Effector memory CD8-positive, alpha-beta T cell (primary cell): ENCODE measurements around the gene FRMD8.
A peak's percentile ranks its signal among the peaks of the same experiment; 100 is the strongest.

Source experiments
- ATAC-seq: fragments of 150-1000 bp; cut with Tn5 transposase; replicated peaks from 2 replicates; pipeline ENCODE4 v1.10.0; 2021; ENCODE audit warnings: mild to moderate bottlenecking, moderate library complexity
- DNase-seq, 3 experiments: peaks; one replicate each; pipeline ENCODE4 v3.0.0; 2021
- H3K27ac Mint-ChIP-seq, 2 donors: one replicate each; pipeline ENCODE4 v1.8.0; 2022; ENCODE audit warnings: mild to moderate bottlenecking in 2 of 2, mixed read lengths in 2 of 2, moderate library complexity in 2 of 2
- H3K27me3 Mint-ChIP-seq, 2 donors: one replicate each; pipeline ENCODE4 v1.8.0; 2022; ENCODE audit warnings: mixed read lengths in 2 of 2
- H3K36me3 Mint-ChIP-seq: one replicate; pipeline ENCODE4 v1.8.0; 2022; ENCODE audit warnings: mild to moderate bottlenecking, moderate library complexity, mixed read lengths; ENCODE audit not compliant: insufficient read depth
- H3K4me1 Mint-ChIP-seq, 2 donors: one replicate each; pipeline ENCODE4 v1.8.0; 2022; ENCODE audit warnings: low read depth in 2 of 2, mixed read lengths in 2 of 2
- H3K4me3 Mint-ChIP-seq, 2 donors: one replicate each; pipeline ENCODE4 v1.8.0; 2022; ENCODE audit warnings: mild to moderate bottlenecking in 2 of 2, mixed read lengths in 2 of 2, moderate library complexity in 2 of 2
- H3K9me3 Mint-ChIP-seq, 2 donors: one replicate each; pipeline ENCODE4 v1.8.0; 2022; ENCODE audit warnings: mixed read lengths in 2 of 2

The FRMD8 gene

DNA sequence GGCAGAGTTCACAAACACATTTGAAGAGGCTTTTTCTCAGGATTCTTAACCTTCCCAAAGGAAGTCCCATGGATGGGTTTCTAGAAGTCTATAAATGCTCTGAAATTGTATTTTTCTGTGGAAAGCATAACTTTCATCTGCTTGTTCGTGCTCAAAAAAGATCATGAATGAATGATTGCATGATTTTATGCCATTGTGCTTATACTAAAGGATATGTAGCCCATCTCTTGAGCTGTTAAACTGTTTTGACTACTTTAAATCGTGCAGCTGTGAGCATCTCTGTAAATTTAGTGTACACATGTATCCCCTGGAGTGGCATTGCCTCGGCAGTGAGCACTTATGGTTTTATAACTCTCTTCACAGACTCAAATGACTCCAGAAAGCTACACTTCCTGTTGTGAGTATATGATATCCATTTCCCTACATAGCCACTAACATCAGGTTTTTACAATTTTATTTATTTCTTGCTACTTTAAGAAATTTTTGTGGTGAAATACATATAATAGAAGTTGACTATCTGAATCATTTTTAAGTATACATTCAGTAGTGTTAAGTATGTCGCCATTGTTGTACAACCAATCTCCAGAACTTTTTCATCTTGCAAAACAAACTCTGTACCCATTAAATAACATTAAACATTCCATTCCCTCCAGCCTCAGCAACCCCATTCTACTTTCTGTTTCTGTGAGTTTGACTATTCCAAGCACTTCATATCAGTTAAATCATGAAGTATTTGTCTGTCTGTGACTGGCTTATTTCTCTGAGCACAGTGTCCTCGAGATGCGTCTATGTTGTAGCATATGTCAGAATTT, 44.2 kb downstream of the FRMD8 start:
- H3K27me3 Mint-ChIP-seq, result no peaks in the 10 kb centered on the region
- peaks cover 93% of the 10 kb centered on the region for H3K36me3 Mint-ChIP-seq
- ATAC-seq, result peak; percentile 6
- peak overlapping the region; percentile 100 for H3K4me3 Mint-ChIP-seq
- peaks cover 74 to 91% of the 10 kb centered on the region in 2 donors for H3K4me1 Mint-ChIP-seq
- no peaks in the 10 kb centered on the region for H3K9me3 Mint-ChIP-seq
- no peak for DNase-seq
- peak overlapping the region; percentile 94 to 99 for H3K27ac Mint-ChIP-seq

DNA sequence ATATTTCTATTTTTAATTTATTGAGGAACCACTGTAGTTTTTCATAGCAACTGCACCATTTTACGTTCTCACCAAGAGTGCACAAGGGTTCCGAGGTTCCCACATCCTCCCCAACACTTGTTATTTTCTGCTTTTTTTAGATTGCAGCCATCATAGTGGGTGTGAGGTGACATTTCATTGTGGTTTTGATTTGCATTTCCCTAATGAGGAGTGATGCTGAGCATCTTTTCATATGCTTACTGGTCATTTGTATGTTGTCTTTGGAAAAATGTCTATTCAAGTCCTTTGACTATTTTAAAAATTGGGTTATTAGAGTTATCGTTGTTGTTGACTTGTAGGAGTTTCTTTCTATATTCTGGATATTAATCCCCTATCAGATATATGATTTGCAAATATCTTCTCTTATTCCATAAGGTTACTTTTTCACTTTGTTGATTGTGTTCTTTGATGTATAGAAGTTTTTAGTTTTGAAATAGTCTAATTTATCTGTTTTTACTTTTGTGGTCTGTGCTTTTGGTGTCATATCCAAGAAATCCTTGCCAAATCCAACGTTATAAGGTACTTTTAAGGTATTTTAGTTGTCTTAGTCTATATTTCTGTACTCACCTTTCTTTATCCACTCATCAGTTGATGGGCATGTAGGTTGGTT, 45.1 kb downstream of the FRMD8 start:
- peak; percentile 73 for ATAC-seq
- H3K9me3 Mint-ChIP-seq, result no peaks in the 10 kb centered on the region

GRCh38 chr11:65432100-65432650, 45.7 kb downstream of the FRMD8 start:
- Mint-ChIP-seq H3K36me3 (peaks cover 91% of the 10 kb centered on the region), H3K27ac (peak overlapping the region; percentile 94 to 99), H3K4me1 (peaks cover 71 to 86% of the 10 kb centered on the region in 2 donors), H3K9me3 (no peaks in the 10 kb centered on the region), H3K4me3 (peak overlapping the region; percentile 100), H3K27me3 (no peaks in the 10 kb centered on the region)
- DNase-seq (no peak), ATAC-seq (no peak)

More for the DNA sequence above, 45.1 kb downstream of the FRMD8 start:
- peak; percentile 43 to 49 (median 47) for DNase-seq
- Mint-ChIP-seq H3K27ac (peak overlapping the region; percentile 94 to 99), H3K4me3 (peak overlapping the region; percentile 100), H3K27me3 (no peaks in the 10 kb centered on the region), H3K4me1 (peaks cover 74 to 91% of the 10 kb centered on the region in 2 donors), H3K36me3 (peaks cover 93% of the 10 kb centered on the region)

DNA sequence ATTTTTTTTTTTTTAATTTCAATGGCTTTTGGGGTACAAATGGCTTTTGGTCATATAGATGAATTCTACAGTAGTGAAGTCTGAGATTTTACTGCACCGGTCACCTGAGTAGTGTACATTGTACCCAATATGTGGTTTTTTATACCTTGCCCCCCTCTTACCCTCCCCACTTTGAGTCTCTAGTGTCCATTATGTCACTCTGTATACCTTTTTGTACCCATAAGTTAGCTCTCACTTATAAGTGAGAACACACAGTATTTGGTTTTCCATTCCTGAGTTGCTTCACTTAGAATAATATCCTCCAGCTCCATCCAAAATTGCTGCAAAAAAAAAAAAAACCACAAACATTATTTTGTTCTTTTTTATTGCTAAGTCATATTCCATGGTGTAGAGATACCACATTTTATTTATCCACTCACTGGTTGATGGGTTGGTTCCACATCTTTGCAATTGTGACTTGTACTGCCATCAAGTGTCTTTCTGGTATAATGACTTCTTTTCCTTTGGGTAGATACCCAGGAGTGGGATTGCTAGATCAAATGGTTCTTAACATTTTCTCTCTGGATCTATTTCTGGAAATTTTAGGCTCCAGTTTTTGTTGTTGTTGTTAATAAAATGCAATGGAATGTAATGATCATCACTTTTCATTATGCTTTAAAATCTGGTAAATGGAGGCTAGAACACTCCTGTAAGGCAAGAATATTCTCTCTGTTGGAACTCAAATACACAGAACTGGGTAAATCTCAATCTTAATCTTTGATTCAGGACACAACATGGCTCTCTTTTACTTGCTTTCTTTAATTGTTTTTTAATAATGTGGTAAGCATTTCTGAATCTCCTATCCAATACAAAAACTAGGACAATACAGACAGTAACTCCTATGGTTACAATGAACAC, 46.5 kb downstream of the FRMD8 start:
- Mint-ChIP-seq H3K36me3 (peaks cover 90% of the 10 kb centered on the region), H3K27ac (peak overlapping the region; percentile 94 to 99), H3K27me3 (no peaks in the 10 kb centered on the region), H3K9me3 (no peaks in the 10 kb centered on the region), H3K4me1 (peaks cover 68 to 86% of the 10 kb centered on the region in 2 donors), H3K4me3 (peak overlapping the region; percentile 14 to 100)
- DNase-seq (no peak), ATAC-seq (peak; percentile 13)

- no peaks in the 10 kb centered on the region for H3K27me3 Mint-ChIP-seq
- peaks cover 66 to 84% of the 10 kb centered on the region in 2 donors for H3K4me1 Mint-ChIP-seq
- DNase-seq (no peak), ATAC-seq (no peak)
- H3K36me3 Mint-ChIP-seq, result peaks cover 90% of the 10 kb centered on the region
- H3K9me3 Mint-ChIP-seq, result no peaks in the 10 kb centered on the region
- no peak overlapping the region for H3K4me3 Mint-ChIP-seq
- H3K27ac Mint-ChIP-seq, result peak overlapping the region in 1 of 2 donors; percentile 94
These were observed 47.2 kb downstream of the FRMD8 start for GRCh38 chr11:65433657-65434056.

DNA sequence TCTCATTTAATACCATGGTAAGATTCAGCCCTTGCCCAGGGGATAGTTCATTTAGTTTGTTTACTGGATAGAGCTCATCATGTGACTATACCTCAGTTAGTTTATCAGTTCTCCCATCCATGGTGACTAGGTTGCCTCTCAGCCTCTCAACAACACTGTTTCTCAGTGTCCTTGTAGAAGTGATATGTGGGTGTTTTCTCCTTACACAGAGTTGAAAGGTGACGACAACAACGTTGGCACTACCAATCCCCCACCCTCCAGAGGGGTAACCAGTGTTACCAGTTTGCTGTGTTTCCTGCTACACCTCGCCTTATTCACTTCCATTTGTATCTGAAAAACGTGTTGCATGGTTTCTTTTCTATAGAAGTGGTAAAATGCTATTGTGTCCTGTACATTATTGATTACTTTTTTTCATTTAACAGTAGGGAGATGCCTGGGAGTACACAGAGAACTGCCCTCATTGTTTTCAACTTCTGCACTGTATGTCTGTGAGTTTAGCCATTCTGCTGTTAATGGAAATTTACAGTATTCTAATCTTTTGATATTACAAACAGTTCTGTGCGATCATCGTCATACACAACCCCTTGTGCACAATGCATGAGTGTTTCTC, 47.7 kb downstream of the FRMD8 start:
- DNase-seq (no peak), ATAC-seq (no peak)
- peaks cover 89% of the 10 kb centered on the region for H3K36me3 Mint-ChIP-seq
- peaks cover 66 to 85% of the 10 kb centered on the region in 2 donors for H3K4me1 Mint-ChIP-seq
- no peaks in the 10 kb centered on the region for H3K27me3 Mint-ChIP-seq
- no peak overlapping the region for H3K27ac Mint-ChIP-seq
- H3K9me3 Mint-ChIP-seq, result no peaks in the 10 kb centered on the region
- no peak overlapping the region for H3K4me3 Mint-ChIP-seq

DNA sequence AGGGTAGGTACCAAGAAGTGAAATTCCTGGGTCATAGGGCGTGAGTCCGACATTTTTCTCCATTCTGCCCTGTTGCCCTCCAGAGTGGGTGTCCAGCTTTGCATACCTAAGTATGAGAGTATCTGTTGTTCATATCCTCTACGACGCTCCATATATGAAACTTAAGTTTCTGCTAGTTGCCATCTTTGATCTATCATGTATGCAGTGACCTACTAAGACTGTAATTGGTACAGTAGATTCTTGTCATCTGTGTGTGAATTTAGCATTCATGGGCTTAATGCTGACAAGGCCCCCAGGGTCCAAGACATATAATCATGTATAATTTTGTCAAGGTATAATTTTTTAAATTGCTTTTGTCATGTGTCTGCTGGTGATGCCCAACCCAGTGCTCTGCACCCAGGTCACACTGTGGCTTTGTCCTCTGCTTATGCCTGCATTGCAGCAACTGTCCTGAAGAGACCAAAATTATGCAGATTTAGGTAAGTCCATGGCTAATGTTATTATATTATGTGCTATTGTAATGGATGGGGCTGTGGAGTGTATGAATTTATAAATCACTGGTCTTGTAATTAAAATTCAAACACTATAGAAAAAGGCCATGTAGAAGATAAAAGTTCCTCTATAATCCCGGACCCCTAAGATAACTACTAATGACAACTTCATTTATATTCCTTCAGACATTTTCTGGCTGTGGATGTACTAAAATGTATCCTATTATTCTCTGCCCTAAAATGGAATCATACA, 48.4 kb downstream of the FRMD8 start:
- Mint-ChIP-seq H3K27ac (peak overlapping the region; percentile 41 to 60), H3K4me1 (peaks cover 66 to 84% of the 10 kb centered on the region in 2 donors), H3K9me3 (no peaks in the 10 kb centered on the region), H3K36me3 (peaks cover 89% of the 10 kb centered on the region), H3K4me3 (no peak overlapping the region), H3K27me3 (no peaks in the 10 kb centered on the region)
- ATAC-seq (no peak), DNase-seq (no peak)

- ATAC-seq, result no peak
- Mint-ChIP-seq H3K27ac (peak overlapping the region; percentile 41 to 60), H3K36me3 (peaks cover 88% of the 10 kb centered on the region), H3K27me3 (no peaks in the 10 kb centered on the region), H3K9me3 (no peaks in the 10 kb centered on the region), H3K4me1 (peaks cover 63 to 82% of the 10 kb centered on the region in 2 donors), H3K4me3 (no peak overlapping the region)
- DNase-seq, result no peak
These were observed 49.0 kb downstream of the FRMD8 start for GRCh38 chr11:65435411-65435931.

GRCh38 chr11:65435981-65436411, 49.6 kb downstream of the FRMD8 start:
- no peak for ATAC-seq
- no peaks in the 10 kb centered on the region for H3K27me3 Mint-ChIP-seq
- H3K4me3 Mint-ChIP-seq, result no peak overlapping the region
- DNase-seq, result no peak
- peaks cover 86% of the 10 kb centered on the region for H3K36me3 Mint-ChIP-seq
- H3K4me1 Mint-ChIP-seq, result peaks cover 64 to 80% of the 10 kb centered on the region in 2 donors
- peak overlapping the region in 1 of 2 donors; percentile 60 for H3K27ac Mint-ChIP-seq
- H3K9me3 Mint-ChIP-seq, result no peaks in the 10 kb centered on the region

- H3K27me3 Mint-ChIP-seq, result no peaks in the 10 kb centered on the region
- peaks cover 62 to 78% of the 10 kb centered on the region in 2 donors for H3K4me1 Mint-ChIP-seq
- no peak for ATAC-seq
These were observed 50.1 kb downstream of the FRMD8 start for GRCh38 chr11:65436412-65437032.

DNA sequence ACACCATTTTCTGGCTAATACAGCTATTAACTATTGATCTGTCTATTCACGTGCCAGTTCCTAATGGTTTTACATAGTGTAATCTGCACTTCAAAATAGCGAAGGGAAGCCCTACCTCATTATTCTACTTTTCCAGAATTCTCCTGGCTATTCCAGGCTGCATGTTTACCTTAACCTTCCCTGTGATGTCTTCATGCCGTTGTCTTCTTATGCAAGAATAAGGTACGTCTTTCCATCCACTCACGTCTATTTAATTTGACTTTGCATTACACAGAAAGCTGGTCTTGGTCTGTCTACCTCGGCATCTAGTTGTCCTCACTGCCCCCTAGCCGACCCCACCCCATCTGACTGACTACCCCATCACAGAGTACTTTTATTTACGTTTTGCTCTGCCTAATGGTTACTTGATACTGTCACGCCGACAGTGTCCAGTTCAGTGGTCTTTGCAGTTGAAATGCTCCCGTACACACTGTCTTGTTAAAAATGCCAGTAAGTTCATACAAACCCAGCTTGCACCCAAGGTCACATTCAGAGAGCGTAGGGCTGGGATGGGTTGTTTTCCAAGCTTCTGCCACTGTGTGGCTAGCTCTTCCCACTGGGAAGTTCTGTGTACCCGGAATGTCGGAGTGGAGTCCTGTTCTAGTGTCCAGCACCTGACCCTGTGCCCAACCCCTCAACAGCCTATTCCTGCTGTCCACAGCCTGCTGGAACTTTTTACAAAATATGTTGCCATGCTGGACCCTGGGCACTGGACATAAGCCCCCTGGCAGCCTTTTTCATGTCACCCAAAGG, 51.2 kb downstream of the FRMD8 start:
- no peaks in the 10 kb centered on the region for H3K27me3 Mint-ChIP-seq
- H3K27ac Mint-ChIP-seq, result no peak overlapping the region
- peaks cover 89% of the 10 kb centered on the region for H3K36me3 Mint-ChIP-seq
- H3K4me3 Mint-ChIP-seq, result no peak overlapping the region
- H3K9me3 Mint-ChIP-seq, result no peaks in the 10 kb centered on the region
- peaks cover 65 to 76% of the 10 kb centered on the region in 2 donors for H3K4me1 Mint-ChIP-seq
- ATAC-seq, result no peak
- no peak for DNase-seq

More at GRCh38 chr11:65436412-65437032, 50.1 kb downstream of the FRMD8 start:
- Mint-ChIP-seq H3K27ac (peak overlapping the region; percentile 52 to 60), H3K4me3 (no peak overlapping the region), H3K36me3 (peaks cover 86% of the 10 kb centered on the region), H3K9me3 (no peaks in the 10 kb centered on the region)
- DNase-seq, result no peak
